H1 (cell line): Measurements from ENCODE around the gene SLC25A11. TPM values are rescaled to one million over a fixed set of nuclear protein-coding genes. Genes with fewer than 3 reads are reported as not detected.

Experiments used
- BRCA1 ChIP-seq: IDR thresholded peaks from 2 replicates; pipeline ENCODE4 v1.6.1; 2012; ENCODE audit warnings: low read depth, low read length, improper control_type of control experiment
- CHD7 ChIP-seq: fragments of 300-600 bp; sonication (generic); IDR thresholded peaks from 2 replicates; pipeline ENCODE4 v1.7.1; 2012; ENCODE audit warnings: low read length, moderate library complexity, mild to moderate bottlenecking, inconsistent platforms; ENCODE audit not compliant: insufficient replicate concordance
- HDAC2 ChIP-seq, 2 experiments: fragments of 300-600 bp in 1 of 2; sonication (generic) in 1 of 2; IDR thresholded peaks; 2 replicates each; pipeline ENCODE4 v1.6.1; 2011 to 2012; ENCODE audit warnings: low read depth in 2 of 2, low read length in 2 of 2, mild to moderate bottlenecking in 2 of 2, moderate library complexity in 2 of 2, borderline replicate concordance in 1 of 2, inconsistent platforms in 1 of 2
- KDM4A ChIP-seq: IDR thresholded peaks from one replicate; pipeline ENCODE4 v1.7.1; 2012; ENCODE audit warnings: low read depth, mild to moderate bottlenecking, moderate library complexity, low read length, inconsistent platforms; ENCODE audit not compliant: severe bottlenecking
- SIN3A ChIP-seq, 2 experiments: IDR thresholded peaks in 1 of 2; conservative IDR thresholded peaks in 1 of 2; 2 replicates each; pipeline ENCODE4 v1.6.1; 2011 to 2012; ENCODE audit warnings: low read length in 2 of 2, improper control_type of control experiment in 1 of 2, low read depth in 1 of 2, mild to moderate bottlenecking in 1 of 2
- SRF ChIP-seq: IDR thresholded peaks from 2 replicates; pipeline ENCODE4 v1.6.1; 2011; ENCODE audit warnings: mild to moderate bottlenecking, low read depth, low read length, moderate library complexity
- polyA plus RNA-seq, 7 experiments: library from polyadenylated mRNA; depleted of rRNA in 3 of 7; stranded (reverse) in 5 of 7; unstranded in 2 of 7; fragments of >200 nt in 5 of 7; fragments of 200-250 nt in 2 of 7; gene quantifications; 1 replicate in 5 of 7; 2 replicates in 1 of 7; 4 replicates in 1 of 7; pipeline versions ENCODE4 v1.2.1 to v1.2.3, GENCODE V29; 2011 to 2013; ENCODE audit warnings: missing spikeins in 2 of 7, mixed read lengths in 2 of 7
- total RNA-seq: library from RNA; stranded (reverse); fragmentation: NEBNext Ultra II Directional; extraction: Animal tissue kit (Norgen Biotek cat#: 25700); gene quantifications from 2 replicates; pipeline ENCODE4 v1.2.1, GENCODE V29; 2021

Gene SLC25A11
- total and polyA plus RNA-seq, 2 of the 8 experiments (the other 6 are each of a cell fraction or from before 2014, with no cell fraction given) = 55.9 to 97.0 TPM

- TF ChIP-seq CHD7 (no peak), KDM4A (no peak), BRCA1 (no peak), HDAC2 (IDR thresholded peaks at IDR 0.05; ENCODE audit: borderline replicate concordance in 1 of 2, low read depth in 2 of 2, low read length in 2 of 2) (no peak), SRF (no peak), SIN3A (conservative IDR thresholded peaks at IDR 0.05 in 1 of 2, IDR thresholded peaks at IDR 0.05 in 1 of 2; ENCODE audit: low read depth in 1 of 2, low read length in 2 of 2) (no peak)
Measured at GRCh38 chr17:4932756-4933155, 7.1 kb downstream of the SLC25A11 start (continued).
